Left cardiac atrium (tissue), 4 donors: Measurements from ENCODE around the gene ARMC2. TPM values are rescaled to one million over a fixed set of nuclear protein-coding genes. Genes with fewer than 3 reads are reported as not detected.

Experiments used
- ATAC-seq, 2 donors: fragments of 200-7000 bp; cut with Tn5 transposase; one replicate each; pipeline ENCODE4 v1.9.1; 2020; ENCODE audit warnings: mild to moderate bottlenecking in 2 of 2, moderate library complexity in 2 of 2
- DNase-seq: peaks from one replicate; pipeline ENCODE4 v3.0.0-alpha.2; 2020
- intact Hi-C, 2 donors: fragments of 100-400 bp; cut with DNase I; formaldehyde crosslinking; loops; one replicate each; pipeline versions ENCODE4 v1.14.1 to v1.15.1; 2022 to 2023
- total RNA-seq, 2 donors: library from RNA; stranded (reverse); fragmentation: NEBNext Ultra II Directional; extraction: Animal tissue kit (Norgen Biotek cat#: 25700); gene quantifications; one replicate each; pipeline ENCODE4 v1.2.1, GENCODE V29; 2021
- donor health status: DM: no; HTN: yes; CAD: no.
- donor health status: DM: no; HTN: yes; CAD: no; lungs with severe emphysema.
- donor health status: DM: yes; HTN: yes; CAD: no.
- donor health status: Dilated cardiomyopathy.

The ARMC2 gene
- total RNA-seq, 2 donors from 2014 or later = 8.0 to 9.2 TPM

DNA sequence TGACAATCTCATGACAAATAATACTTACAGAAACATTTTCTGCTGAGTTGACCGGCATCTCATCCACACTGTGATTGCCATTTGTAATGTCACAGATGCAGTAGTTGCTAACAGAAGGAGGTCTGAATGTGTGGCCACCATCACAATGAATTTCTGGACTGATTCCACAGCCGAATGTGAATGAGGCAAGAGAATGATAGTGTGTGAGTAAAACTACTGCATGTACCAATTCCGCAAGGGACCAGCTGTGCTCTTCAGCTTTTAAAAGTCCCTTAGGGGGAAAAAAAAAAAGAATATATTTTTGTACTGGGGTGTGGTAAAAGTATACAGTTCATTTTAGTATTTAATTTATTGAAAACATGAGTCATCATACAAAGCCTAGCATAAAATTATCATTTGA is 150.3 kb downstream of the ARMC2 start:
- DNase-seq (no peak), ATAC-seq (no peak)
- intact Hi-C loops = no loop called here

- intact Hi-C loops = no loop called here
- ATAC-seq (no peak), DNase-seq (no peak)
Observed at GRCh38 chr6:108999428-108999827, 151.2 kb downstream of the ARMC2 start.

- ATAC-seq = no peak
- no peak for DNase-seq
- intact Hi-C loops = loop anchor here in 1 of 2 donors (10.0 kb wide), 1 partner anchor 75 kb away; no protein-coding TSS in a partner anchor
Observed at GRCh38 chr6:109000289-109000688, 152.1 kb downstream of the ARMC2 start.

DNA sequence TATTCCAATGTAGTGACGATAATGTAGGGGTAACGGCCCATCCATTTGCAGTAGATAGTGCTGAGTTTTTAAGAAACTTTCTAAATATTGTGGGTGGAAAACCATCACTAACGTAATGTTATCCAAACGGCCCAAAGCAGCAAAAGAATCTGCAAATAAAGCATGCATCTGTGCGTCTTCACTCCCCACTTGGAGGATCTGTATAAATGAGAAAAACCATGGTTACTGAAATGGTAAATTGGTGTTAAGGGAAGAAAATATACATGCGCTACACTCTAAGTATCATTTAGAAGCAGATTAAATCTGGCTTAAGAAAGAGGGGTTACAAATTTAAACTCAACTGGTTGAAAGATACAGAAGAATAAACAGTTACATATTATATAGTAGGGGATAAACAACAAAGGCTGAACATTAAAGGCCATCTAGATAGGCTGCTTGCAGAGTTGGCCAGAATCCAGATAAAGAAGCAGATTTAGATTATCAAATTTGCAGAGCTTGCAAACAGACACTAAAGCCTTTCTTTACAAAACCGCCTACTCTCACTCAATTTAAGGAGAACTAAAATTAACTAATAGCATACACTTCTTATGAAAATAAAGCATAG is 153.2 kb downstream of the ARMC2 start:
- intact Hi-C loops = loop anchor here in 1 of 2 donors (10.0 kb wide), 1 partner anchor 73 kb away; no protein-coding TSS in a partner anchor
- DNase-seq (no peak), ATAC-seq (no peak)

DNA sequence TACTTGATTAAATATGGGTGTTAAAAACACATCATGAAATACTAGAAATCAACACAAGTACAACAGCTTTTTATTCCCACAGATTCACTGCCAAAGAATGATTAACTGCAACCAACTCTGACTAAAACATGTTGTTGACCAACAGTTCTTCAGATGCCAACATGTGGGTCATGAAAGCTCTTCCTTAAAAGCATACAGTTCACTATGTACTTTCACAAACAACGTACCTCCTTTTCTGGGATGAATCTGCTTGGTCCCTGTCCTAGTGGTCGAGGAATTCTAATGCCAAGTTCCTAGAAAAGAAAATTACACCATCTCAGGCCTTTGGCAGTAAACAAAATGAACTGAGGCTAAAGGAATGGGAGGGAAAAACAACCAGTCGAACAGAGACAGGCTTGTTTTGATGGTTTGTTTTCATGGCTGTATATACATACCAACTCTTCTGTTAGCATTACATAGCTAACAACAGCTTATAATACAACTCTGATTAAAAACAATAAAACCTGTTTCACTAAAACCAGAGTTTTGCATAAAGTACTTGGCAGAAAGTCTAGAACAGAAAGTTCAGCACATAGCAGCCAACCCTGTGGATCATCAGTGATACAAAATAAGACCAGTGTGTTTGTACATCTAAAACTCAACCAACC is 154.0 kb downstream of the ARMC2 start:
- intact Hi-C loops = loop anchor here in 1 of 2 donors (10.0 kb wide), 1 partner anchor 73 kb away; no protein-coding TSS in a partner anchor
- DNase-seq = no peak
- peak; percentile 69 to 86 for ATAC-seq

- intact Hi-C loops = loop anchor here in 1 of 2 donors (10.0 kb wide), 1 partner anchor 72 kb away; no protein-coding TSS in a partner anchor
- ATAC-seq (no peak), DNase-seq (no peak)
Observed at GRCh38 chr6:109002882-109003281, 154.7 kb downstream of the ARMC2 start.

DNA sequence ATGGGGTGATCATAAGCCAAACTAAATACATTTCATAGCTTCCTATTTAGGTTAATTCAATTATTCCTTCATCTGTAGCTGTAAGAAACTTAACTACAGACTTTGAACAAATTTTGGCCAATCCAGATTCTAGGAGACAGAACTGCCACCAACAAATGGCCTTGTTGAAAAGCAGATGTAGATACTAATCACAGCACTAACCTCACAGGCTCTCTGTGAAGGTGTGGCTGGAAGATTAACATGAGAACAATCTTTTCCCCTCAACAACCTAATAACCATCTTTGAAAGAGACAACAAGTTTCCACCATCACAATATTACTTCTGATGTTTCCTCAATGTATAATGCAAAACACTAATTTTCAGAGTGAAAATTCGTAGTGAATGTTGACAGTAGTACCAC is 158.6 kb downstream of the ARMC2 start:
- intact Hi-C loops = loop anchor here in 1 of 2 donors (5.0 to 10.0 kb wide), 3 partner anchors 60 to 105 kb away; no protein-coding TSS in a partner anchor
- DNase-seq (no peak), ATAC-seq (no peak)

- ATAC-seq (no peak), DNase-seq (no peak)
- intact Hi-C loops = loop anchor here in 1 of 2 donors (5.0 to 10.0 kb wide), 3 partner anchors 60 to 105 kb away; no protein-coding TSS in a partner anchor
Observed at GRCh38 chr6:109007521-109007920, 159.3 kb downstream of the ARMC2 start.

DNA sequence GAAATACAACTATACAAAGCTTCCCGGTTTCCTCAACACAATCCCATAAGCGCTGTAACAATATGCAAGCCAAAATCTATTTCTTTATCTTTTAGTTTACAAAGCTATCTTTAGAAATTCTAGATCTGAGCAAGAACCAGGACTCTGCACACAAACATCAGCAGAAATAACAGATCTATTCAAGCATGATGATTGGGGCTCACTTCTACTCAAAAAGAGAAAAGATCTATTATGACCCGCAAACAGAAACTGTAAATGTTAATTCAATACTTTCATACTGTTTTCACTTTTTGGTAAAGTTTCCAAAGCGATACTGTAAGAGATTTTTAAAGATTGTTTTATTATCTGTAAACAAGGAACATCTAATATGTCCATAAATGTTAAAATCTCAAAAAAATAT is 159.8 kb downstream of the ARMC2 start:
- intact Hi-C loops = loop anchor here in 1 of 2 donors (5.0 to 10.0 kb wide), 3 partner anchors 61 to 106 kb away; no protein-coding TSS in a partner anchor
- no peak for DNase-seq
- no peak for ATAC-seq

DNA sequence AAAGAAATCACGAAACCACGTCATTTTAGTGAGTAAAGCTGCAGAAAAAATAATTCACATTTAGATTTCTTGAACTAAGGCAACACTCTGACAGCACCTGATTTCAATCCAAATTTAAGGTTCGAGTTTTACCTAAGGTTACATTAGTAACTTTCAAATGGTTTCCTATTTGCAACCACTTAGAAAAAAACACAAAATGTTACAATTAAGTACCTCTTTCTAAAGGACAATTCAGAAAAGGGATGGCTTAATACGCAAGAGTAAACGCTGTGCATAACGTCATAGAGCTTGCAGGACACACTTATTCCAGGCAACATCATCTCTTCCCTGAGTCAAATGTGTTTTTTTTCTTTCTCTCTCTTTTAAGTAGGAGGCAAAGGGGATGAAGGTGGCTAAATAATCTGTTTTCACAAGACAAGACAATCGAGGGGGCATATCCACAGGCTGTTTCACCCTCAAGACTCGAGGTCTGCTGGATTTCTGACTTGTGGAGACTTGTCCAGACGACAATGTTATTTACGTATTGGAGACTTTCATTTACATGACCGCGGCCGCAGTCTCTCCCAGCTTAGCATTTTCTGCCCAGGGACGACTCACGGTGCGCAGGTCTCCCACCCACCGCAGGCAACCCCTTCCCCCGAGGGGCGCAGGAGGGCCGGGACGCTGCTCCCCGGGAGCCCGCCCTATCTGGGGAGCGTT is 160.5 kb downstream of the ARMC2 start:
- intact Hi-C loops = loop anchor here in 1 of 2 donors (5.0 to 10.0 kb wide), 3 partner anchors 61 to 106 kb away; no protein-coding TSS in a partner anchor
- peak; percentile 21 to 50 for ATAC-seq
- no peak for DNase-seq

DNA sequence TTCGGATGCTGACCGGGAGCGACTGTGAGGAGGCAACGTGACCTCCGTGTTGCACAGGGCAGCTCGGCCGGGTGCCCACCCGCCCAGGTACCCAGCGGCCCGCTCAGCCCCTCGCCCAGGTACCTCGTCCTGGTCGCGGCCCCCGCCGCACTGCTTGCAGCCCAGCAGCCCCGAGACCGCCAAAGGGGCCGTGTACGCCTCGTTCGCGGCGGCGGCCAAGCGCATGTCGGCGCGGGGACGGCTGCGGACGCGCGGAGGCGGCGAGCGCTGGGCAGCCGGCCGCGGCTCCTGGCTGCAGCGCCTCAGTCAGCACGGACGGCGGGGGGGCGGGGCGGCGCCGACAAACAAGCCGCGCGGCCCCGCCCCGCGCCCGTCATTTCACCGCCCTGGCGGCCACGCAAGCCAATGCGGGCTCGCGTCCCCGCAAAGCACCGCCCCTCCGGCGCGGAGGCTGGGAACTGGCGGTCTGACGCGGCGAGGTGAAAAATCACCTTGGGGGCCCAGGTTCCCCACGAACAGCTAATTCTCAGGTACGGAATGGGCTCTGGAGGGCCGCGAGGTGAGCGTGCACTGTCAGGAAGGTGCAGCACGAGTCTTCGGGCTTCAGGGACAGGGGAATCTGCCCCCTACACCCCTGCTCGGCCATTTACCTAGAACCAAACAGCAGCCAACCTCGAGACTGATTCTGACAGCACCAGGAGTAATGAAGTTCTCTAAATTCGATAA is 161.2 kb downstream of the ARMC2 start:
- intact Hi-C loops = loop anchor here in 1 of 2 donors (5.0 to 10.0 kb wide), 3 partner anchors 62 to 107 kb away; no protein-coding TSS in a partner anchor
- peak; percentile 97 for DNase-seq
- peak; percentile 98 to 99 for ATAC-seq

GRCh38 chr6:109009962-109010704 is 161.9 kb downstream of the ARMC2 start:
- ATAC-seq (no peak), DNase-seq (no peak)
- intact Hi-C loops = loop anchor here in 1 of 2 donors (5.0 to 10.0 kb wide), 3 partner anchors 63 to 108 kb away; no protein-coding TSS in a partner anchor

DNA sequence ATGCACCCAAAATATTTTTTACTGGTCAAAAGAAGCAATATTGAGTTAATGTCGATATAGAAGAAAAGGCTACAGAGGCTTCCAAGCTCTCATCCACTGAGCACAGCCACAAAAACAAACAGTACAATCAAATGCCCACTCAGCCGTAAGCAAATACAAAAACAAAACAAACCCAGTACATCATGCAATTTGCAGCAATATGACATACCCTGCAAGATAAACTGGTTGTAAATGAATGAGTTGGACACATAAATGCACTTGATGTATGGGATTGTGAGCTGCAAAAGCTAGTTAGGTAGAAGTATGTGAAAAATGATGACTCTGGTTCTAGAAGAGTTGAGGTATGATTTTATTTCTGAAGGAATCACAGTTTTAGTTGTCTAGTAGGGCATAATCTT is 162.5 kb downstream of the ARMC2 start:
- ATAC-seq (no peak), DNase-seq (no peak)
- intact Hi-C loops = no loop called here

DNA sequence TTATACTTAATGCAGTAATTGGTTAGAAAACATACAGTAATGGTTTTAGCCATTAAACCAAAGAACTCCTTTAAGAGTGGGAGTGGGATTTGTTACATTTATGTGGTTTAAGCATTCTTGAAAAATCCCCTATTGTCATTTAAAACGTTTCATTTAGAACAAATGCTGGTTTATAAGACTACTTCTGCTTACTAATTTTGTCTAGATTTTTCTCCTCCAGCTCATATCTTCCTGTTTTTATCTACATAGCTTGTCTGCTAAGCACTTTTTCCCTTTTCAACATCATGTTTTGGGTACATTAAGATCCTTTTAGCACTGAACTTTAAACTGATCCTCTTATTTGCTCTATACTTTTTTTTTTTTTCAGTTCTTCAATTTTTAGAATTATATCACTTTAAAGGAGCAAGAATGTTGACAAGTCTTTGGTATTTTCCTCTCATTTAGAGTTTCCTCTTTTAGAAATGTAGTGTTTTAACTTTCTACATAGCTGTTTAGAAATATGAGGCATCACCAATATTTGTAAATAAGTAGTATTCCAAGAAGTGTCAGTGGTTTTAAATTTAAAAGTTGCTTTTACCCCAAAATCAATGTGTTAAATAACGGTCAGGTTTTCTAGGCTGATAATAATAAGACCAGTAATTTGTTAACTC is 165.6 kb downstream of the ARMC2 start:
- ATAC-seq = no peak
- intact Hi-C loops = no loop called here

GRCh38 chr6:109014606-109015005 is 166.4 kb downstream of the ARMC2 start:
- DNase-seq (no peak), ATAC-seq (no peak)
- intact Hi-C loops = no loop called here

More for the DNA sequence above, 165.6 kb downstream of the ARMC2 start:
- no peak for DNase-seq

DNA sequence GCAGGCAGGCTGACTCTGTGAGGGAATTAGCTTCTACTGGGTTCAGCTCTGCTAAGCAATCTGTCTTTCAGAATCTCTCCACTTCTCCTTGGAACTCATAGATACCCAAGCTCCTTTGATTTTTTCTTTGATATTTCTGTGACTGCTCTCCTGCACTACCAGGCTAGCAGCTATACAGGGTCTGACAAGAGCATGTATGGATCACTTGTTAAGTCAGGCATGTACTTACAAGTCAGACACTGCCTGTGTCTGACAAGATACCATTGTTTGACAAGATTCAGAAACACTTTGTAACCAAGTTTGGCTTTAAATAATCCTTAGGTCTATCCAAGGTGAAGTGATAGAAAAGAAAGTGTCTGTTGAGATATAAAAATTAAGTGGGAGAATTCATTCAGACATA is 167.0 kb downstream of the ARMC2 start:
- ATAC-seq = no peak
- intact Hi-C loops = no loop called here
- DNase-seq = no peak

DNA sequence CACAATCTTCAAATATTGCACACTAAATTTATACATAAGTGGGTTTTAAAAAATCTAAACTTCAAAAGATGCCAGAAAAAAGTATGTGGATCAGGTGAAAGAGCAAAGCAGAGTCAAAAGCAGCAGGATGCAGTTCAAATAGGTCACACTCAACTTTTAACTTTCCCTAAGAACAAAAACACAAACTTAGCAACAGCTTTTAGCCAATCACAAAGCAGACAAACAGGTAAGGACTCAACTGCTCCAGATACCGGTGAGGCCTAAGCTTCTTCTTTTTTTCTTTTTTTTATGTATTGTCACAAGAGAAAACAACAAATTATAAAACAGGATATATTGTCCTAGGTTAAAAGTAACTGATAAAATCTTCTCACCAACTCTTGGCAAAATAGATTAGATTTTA is 171.7 kb downstream of the ARMC2 start:
- DNase-seq = no peak
- ATAC-seq = no peak
- intact Hi-C loops = no loop called here

DNA sequence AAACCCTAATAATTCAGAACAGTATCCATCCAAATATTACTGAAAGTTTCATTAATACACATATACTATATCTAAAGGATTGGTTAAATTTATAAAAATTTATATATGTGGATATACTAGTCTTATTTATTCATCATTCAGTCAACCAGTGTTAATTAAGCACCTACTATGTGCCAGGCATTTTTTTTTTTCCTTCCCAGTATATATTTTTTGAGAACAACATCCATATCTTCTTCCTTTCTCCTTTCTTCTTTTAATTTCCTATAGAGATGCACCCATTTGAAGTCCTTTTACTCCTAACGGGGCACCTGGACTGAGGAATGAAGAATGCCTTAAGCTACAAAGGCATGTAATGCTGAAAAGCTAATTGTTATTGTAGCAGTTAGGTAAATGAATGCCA is 173.6 kb downstream of the ARMC2 start:
- intact Hi-C loops = no loop called here
- no peak for DNase-seq
- no peak for ATAC-seq
